SK-N-SH (cell line): ENCODE results near the gene CRTC2. TPM values are rescaled to one million over a fixed set of nuclear protein-coding genes. Genes with fewer than 3 reads are reported as not detected.

ENCODE experiments used
- CTCF ChIA-PET: fragments of 300-600, 350-600 bp; formaldehyde crosslinking; extraction: SDS; loops from one replicate; lab custom pipeline; 2021; lab: Yijun Ruan, JAX
- POLR2A ChIA-PET: fragments of 350-600 bp; sonication (Branson Sonifier 250); formaldehyde crosslinking; extraction: SDS; loops from one replicate; lab custom pipeline; 2020; ENCODE audit warnings: antibody characterized with exemption, inconsistent platforms; lab: Yijun Ruan, JAX
- DNase-seq: peaks from one replicate; pipeline ENCODE4 v3.0.0; 2012
- H2AFZ ChIP-seq: fragments of 200-600 bp; sonication (generic); 2 replicates; pipeline ENCODE4 v1.8.1; 2016; ENCODE audit warnings: antibody characterized with exemption, mild to moderate bottlenecking, low read depth
- H3F3A ChIP-seq: fragments of 200-600 bp; sonication (generic); replicated peaks from 2 replicates; pipeline ENCODE3; 2016; ENCODE audit warnings: antibody characterized with exemption, mild to moderate bottlenecking; ENCODE audit not compliant: insufficient read depth
- H3K27ac ChIP-seq, 2 experiments: fragments of 200-500 bp in 1 of 2; fragments of 200-600 bp in 1 of 2; sonication (Bioruptor generic) in 1 of 2; sonication (generic), shearing (Covaris generic) in 1 of 2; 2 replicates each; pipeline versions ENCODE4 v1.5.1 to v1.6.1; 2014 to 2016; ENCODE audit warnings: low read depth in 2 of 2, inconsistent platforms in 1 of 2, low read length in 1 of 2, mild to moderate bottlenecking in 1 of 2, mixed read lengths in 1 of 2
- H3K27me3 ChIP-seq: fragments of 200-600 bp; sonication (generic), shearing (Covaris generic); 2 replicates; pipeline ENCODE4 v1.6.1; 2016; ENCODE audit warnings: mixed run types; ENCODE audit not compliant: insufficient read depth
- H3K36me3 ChIP-seq, 2 experiments: fragments of 200-500 bp in 1 of 2; fragments of 200-600 bp in 1 of 2; sonication (Bioruptor generic) in 1 of 2; sonication (generic) in 1 of 2; replicated peaks in 1 of 2; 2 replicates each; pipeline versions ENCODE3 to v1.5.1; 2014 to 2016; ENCODE audit warnings: low read length in 1 of 2, mild to moderate bottlenecking in 1 of 2; ENCODE audit not compliant: insufficient read depth in 2 of 2, control insufficient read depth in 1 of 2
- H3K4me1 ChIP-seq, 2 experiments: fragments of 200-500 bp in 1 of 2; fragments of 200-600 bp in 1 of 2; sonication (Bioruptor generic) in 1 of 2; sonication (generic), shearing (Covaris generic) in 1 of 2; 2 replicates each; pipeline versions ENCODE4 v1.5.1 to v1.6.1; 2014 to 2016; ENCODE audit warnings: low read depth in 1 of 2, low read length in 1 of 2, mixed run types in 1 of 2; ENCODE audit not compliant: insufficient read depth in 2 of 2, control insufficient read depth in 1 of 2
- H3K4me2 ChIP-seq: fragments of 200-600 bp; sonication (generic), shearing (Covaris generic); 2 replicates; pipeline ENCODE4 v1.6.1; 2017; ENCODE audit warnings: mixed run types
- H3K4me3 ChIP-seq, 2 experiments: fragments of 200-500 bp in 1 of 2; fragments of 200-600 bp in 1 of 2; sonication (Bioruptor generic) in 1 of 2; sonication (generic), shearing (Covaris generic) in 1 of 2; 2 replicates each; pipeline versions ENCODE4 v1.5.1 to v1.8.1; 2014 to 2016; ENCODE audit warnings: low read depth in 2 of 2, inconsistent platforms in 1 of 2, low read length in 1 of 2, mild to moderate bottlenecking in 1 of 2, mixed read lengths in 1 of 2, moderate library complexity in 1 of 2
- H3K79me2 ChIP-seq: fragments of 200-600 bp; sonication (generic); 2 replicates; pipeline ENCODE4 v1.8.1; 2017; ENCODE audit warnings: mild to moderate bottlenecking; ENCODE audit not compliant: insufficient read depth
- H3K9ac ChIP-seq: fragments of 200-600 bp; sonication (generic); 2 replicates; pipeline ENCODE4 v1.6.1; 2017; ENCODE audit warnings: mixed run types
- H3K9me2 ChIP-seq: fragments of 200-600 bp; sonication (generic); 2 replicates; pipeline ENCODE4 v1.6.1; 2017; ENCODE audit warnings: mixed run types
- H3K9me3 ChIP-seq: fragments of 200-600 bp; sonication (generic); 2 replicates; pipeline ENCODE4 v1.6.1; 2017; ENCODE audit warnings: mixed run types, mild to moderate bottlenecking, moderate library complexity
- H4K20me1 ChIP-seq: fragments of 200-600 bp; sonication (generic); 2 replicates; pipeline ENCODE4 v1.6.1; 2017; ENCODE audit warnings: mild to moderate bottlenecking, mixed run types; ENCODE audit not compliant: insufficient read depth
- CHD2 ChIP-seq: fragments of 150-350 bp; IDR thresholded peaks from 2 replicates; pipeline ENCODE4 v1.6.1; 2018; ENCODE audit warnings: low read length; ENCODE audit not compliant: partially characterized antibody
- EZH2phosphoT487 ChIP-seq: fragments of 200-600 bp; sonication (generic); IDR thresholded peaks from 2 replicates; pipeline ENCODE4 v1.6.1; 2017; ENCODE audit warnings: low read depth, mixed run types, mild to moderate bottlenecking, antibody characterized with exemption, moderate library complexity, borderline replicate concordance
- GATA2 ChIP-seq: sonication (generic); formaldehyde crosslinking; IDR thresholded peaks from 2 replicates; pipeline ENCODE4 v1.5.0; 2020; ENCODE audit warnings: mild to moderate bottlenecking, missing genetic modification reagents
- IRF3 ChIP-seq: fragments of 150-350 bp; IDR thresholded peaks from 2 replicates; pipeline ENCODE4 v1.6.1; 2016; ENCODE audit warnings: mild to moderate bottlenecking, low read depth, low read length
- MAX ChIP-seq: IDR thresholded peaks from 2 replicates; pipeline ENCODE4 v1.4.0; 2012; ENCODE audit warnings: low read depth
- MXI1 ChIP-seq: IDR thresholded peaks from 2 replicates; pipeline ENCODE4 v1.6.1; 2012; ENCODE audit warnings: mild to moderate bottlenecking, low read depth, low read length, improper control_type of control experiment
- NFIC ChIP-seq: IDR thresholded peaks from 2 replicates; pipeline ENCODE4 v1.4.0; 2012; ENCODE audit warnings: borderline replicate concordance
- PBX3 ChIP-seq: IDR thresholded peaks from 2 replicates; pipeline ENCODE4; 2012
- RAD21 ChIP-seq: IDR thresholded peaks from 2 replicates; pipeline ENCODE4 v1.6.1; 2012; ENCODE audit warnings: mild to moderate bottlenecking, low read length
- RCOR1 ChIP-seq: fragments of 150-350 bp; IDR thresholded peaks from 2 replicates; pipeline ENCODE4 v1.6.1; 2017; ENCODE audit warnings: antibody characterized with exemption, low read length
- REST ChIP-seq: IDR thresholded peaks from 2 replicates; pipeline ENCODE4 v1.6.1; 2012; ENCODE audit warnings: mild to moderate bottlenecking, low read depth, low read length, moderate library complexity
- SIN3A ChIP-seq: IDR thresholded peaks from 2 replicates; pipeline ENCODE4 v1.6.1; 2012; ENCODE audit warnings: low read depth, mild to moderate bottlenecking, low read length, moderate library complexity, borderline replicate concordance
- YY1 ChIP-seq: IDR thresholded peaks from 2 replicates; pipeline ENCODE4 v1.4.0; 2012; ENCODE audit warnings: low read depth, mild to moderate bottlenecking
- WGBS: methylation state at CpG from one replicate; pipeline ENCODE4 v1.1.6; 2017; ENCODE audit warnings: low lambda C conversion rate; 5-methylcytosine and 5-hydroxymethylcytosine counted together
- polyA plus RNA-seq, 3 experiments: library from polyadenylated mRNA; depleted of rRNA; stranded (reverse); fragments of >200 nt; gene quantifications; 2 replicates each; pipeline ENCODE4 v1.2.3, GENCODE V29; 2012
- TF ChIP-seq, protein P1 (sequence below): fragments of 200-600 bp; sonication (generic); IDR thresholded peaks from 2 replicates; pipeline ENCODE4 v1.6.1; 2017; ENCODE audit warnings: antibody characterized with exemption, mild to moderate bottlenecking, moderate library complexity

The CRTC2 gene
- polyA plus RNA-seq, 1 of the 3 experiments (the other 2 are of a cell fraction) = 25.5 TPM

GRCh38 chr1:153960206-153960605 is 1.8 kb upstream of the CRTC2 start:
- Histone ChIP-seq H2AFZ (no peak overlapping the region), H3K4me1 (peaks cover 5 to 49% of the 10 kb centered on the region in 2 experiments; a peak in 3 of 4 replicates), H4K20me1 (peaks cover 25% of the 10 kb centered on the region), H3K4me2 (no peak overlapping the region), H3K27me3 (no peaks in the 10 kb centered on the region), H3K27ac (no peak overlapping the region), H3K4me3 (no peak overlapping the region), H3F3A (peaks cover 20% of the 10 kb centered on the region), H3K9me3 (no peaks in the 10 kb centered on the region), H3K79me2 (peaks cover 69% of the 10 kb centered on the region), H3K36me3 (peaks cover 12 to 15% of the 10 kb centered on the region in 2 experiments), H3K9ac (no peak overlapping the region), H3K9me2 (no peaks in the 10 kb centered on the region)
- ChIA-PET CTCF (interaction anchor here (8.6 kb wide), 1 partner anchor 26 kb away, joined by 50 read pairs; the partner anchor contains the start of gene RAB13), POLR2A (interaction anchor here (1.8 kb wide), 1 partner anchor 37 kb away, joined by 3 read pairs; the partner anchor contains the start of gene GATAD2B)
- TF ChIP-seq MAX (no peak), NFIC (no peak), IRF3 (no peak), PBX3 (no peak), MXI1 (no peak)
- TF ChIP-seq, protein P1, sequence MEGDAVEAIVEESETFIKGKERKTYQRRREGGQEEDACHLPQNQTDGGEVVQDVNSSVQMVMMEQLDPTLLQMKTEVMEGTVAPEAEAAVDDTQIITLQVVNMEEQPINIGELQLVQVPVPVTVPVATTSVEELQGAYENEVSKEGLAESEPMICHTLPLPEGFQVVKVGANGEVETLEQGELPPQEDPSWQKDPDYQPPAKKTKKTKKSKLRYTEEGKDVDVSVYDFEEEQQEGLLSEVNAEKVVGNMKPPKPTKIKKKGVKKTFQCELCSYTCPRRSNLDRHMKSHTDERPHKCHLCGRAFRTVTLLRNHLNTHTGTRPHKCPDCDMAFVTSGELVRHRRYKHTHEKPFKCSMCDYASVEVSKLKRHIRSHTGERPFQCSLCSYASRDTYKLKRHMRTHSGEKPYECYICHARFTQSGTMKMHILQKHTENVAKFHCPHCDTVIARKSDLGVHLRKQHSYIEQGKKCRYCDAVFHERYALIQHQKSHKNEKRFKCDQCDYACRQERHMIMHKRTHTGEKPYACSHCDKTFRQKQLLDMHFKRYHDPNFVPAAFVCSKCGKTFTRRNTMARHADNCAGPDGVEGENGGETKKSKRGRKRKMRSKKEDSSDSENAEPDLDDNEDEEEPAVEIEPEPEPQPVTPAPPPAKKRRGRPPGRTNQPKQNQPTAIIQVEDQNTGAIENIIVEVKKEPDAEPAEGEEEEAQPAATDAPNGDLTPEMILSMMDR = no peak
- DNase-seq = no peak
- 100% methylated on average over 1 of the region's 11 CpGs for WGBS

DNA sequence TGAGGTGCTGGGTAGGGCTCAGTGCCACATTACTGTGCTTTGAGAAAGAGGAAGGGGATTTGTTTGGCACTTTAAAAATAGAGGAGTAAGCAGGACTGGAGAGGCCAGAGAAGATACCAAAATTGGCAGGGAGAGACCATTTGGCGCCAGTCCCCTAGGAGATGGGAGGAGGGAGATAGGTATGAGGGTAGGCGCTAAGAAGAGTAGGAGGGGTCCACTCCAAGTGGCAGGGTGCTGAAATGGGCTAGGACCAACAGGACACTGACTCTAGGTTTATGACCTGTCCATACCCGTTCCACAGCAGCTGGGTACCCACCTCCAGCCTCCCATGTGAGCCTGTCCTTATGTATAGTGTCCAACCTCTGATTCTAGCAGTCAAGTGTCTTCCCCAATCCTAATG is 1.0 kb upstream of the CRTC2 start:
- CTCF ChIA-PET = interaction anchor here (5.9 to 8.6 kb wide), 2 partner anchors 13 to 27 kb away, joined by 50 to 51 read pairs; partner anchors contain the start of genes DENND4B and RAB13
- no peaks in the 10 kb centered on the region for H3K9me3 ChIP-seq
- H3K27me3 ChIP-seq = no peaks in the 10 kb centered on the region
- peaks cover 33% of the 10 kb centered on the region for H4K20me1 ChIP-seq
- peak overlapping the region in 1 of 2 experiments; percentile 77; a peak in 2 of 4 replicates for H3K27ac ChIP-seq
- no peak overlapping the region for H3K4me2 ChIP-seq
- DNase-seq = no peak
- POLR2A ChIA-PET = interaction anchor here (0.8 to 4.4 kb wide), 2 partner anchors 8 to 18 kb away, joined by 3 to 32 read pairs; partner anchors contain the start of genes CREB3L4 and JTB
- H3F3A ChIP-seq = peaks cover 19% of the 10 kb centered on the region
- no peak overlapping the region for H3K4me3 ChIP-seq
- H3K9me2 ChIP-seq = no peaks in the 10 kb centered on the region
- no peak overlapping the region for H3K9ac ChIP-seq
- no peak overlapping the region for H2AFZ ChIP-seq
- WGBS = 95% methylated on average over 2 of the region's 3 CpGs
- peaks cover 12 to 20% of the 10 kb centered on the region in 2 experiments for H3K36me3 ChIP-seq
- H3K4me1 ChIP-seq = peaks cover 5 to 56% of the 10 kb centered on the region in 2 experiments; a peak in 3 of 4 replicates
- peaks cover 69% of the 10 kb centered on the region for H3K79me2 ChIP-seq
- TF ChIP-seq GATA2 (no peak), MAX (no peak), YY1 (no peak), CHD2 (no peak), IRF3 (no peak), SIN3A (no peak), RAD21 (no peak), REST (no peak), EZH2phosphoT487 (no peak), PBX3 (no peak), RCOR1 (no peak)
